Activated naive CD4-positive, alpha-beta T cell treated with anti-CD3 and anti-CD28 coated beads, Interleukin-2, amount 50 U/mL, for 72 hours (primary cell): ENCODE measurements around the gene MRPS6. TPM values are rescaled to one million over a fixed set of nuclear protein-coding genes. Genes with fewer than 3 reads are reported as not detected.

Experiments used
- ATAC-seq, 2 donors: fragments of 150-1000 bp; cut with Tn5 transposase; 2 replicates each; pipeline ENCODE4 v1.10.0; 2021; ENCODE audit warnings: mild to moderate bottlenecking in 2 of 2, moderate library complexity in 2 of 2
- DNase-seq, 2 donors: peaks; one replicate each; pipeline ENCODE4 v3.0.0; 2021 to 2022; ENCODE audit warnings: low spot score in 2 of 2
- H3K27ac Mint-ChIP-seq, 2 donors: one replicate each; pipeline ENCODE4 v1.8.0; 2022; ENCODE audit warnings: mild to moderate bottlenecking in 2 of 2, mixed read lengths in 2 of 2
- H3K36me3 Mint-ChIP-seq, 2 donors: one replicate each; pipeline ENCODE4 v1.8.0; 2022; ENCODE audit warnings: mixed read lengths in 2 of 2
- H3K9me3 Mint-ChIP-seq, 2 donors: one replicate each; pipeline ENCODE4 v1.8.0; 2022; ENCODE audit warnings: mixed read lengths in 2 of 2
- total RNA-seq, 2 donors: library from RNA; stranded (reverse); gene quantifications; one replicate each; pipeline ENCODE4 v1.2.3, GENCODE V29; 2022

MRPS6 gene
- total RNA-seq: 100 to 1,000 TPM; 114 to 146 TPM

DNA sequence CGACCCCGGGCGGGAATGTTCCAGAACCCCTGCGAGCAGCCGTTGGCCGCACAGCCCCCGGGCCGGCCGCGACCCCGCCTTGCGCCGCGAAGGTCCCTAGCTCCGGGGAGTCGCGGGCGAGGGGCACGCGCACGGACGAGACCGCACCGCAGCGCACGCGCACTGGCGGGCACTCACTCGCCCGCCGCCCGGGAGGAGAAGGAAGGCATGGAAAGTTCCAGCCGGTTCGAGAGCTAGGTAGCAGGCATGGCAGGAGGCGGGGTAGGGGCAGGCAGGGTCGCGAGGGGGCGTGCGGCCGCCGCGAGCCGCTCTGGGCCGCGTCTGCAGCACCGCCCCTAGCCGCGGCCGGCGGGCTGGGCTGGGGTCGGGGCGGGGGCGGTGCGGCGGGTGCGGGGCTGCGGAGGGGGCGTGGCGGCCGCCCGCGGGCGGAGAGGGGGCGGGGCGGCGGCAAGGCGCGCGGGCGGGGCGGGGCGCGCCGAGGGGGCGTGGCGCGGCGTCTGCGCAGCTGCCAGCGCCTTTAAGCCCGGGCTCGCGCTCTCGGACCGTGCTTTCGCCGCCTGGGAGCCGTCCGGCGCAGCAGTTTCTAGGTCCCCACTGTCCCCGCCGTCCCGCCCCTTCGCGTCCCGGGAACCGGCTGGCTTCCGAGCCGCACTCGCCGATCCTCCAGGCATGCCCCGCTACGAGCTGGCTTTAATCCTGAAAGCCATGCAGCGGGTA is at the start of gene MRPS6, which contains the start of gene SLC5A3:
TSS of gene MRPS6 (plus strand) at position 547 of the 717 bp plus-strand sequence. CDS start at position 670, 123 bp downstream.
TSS of gene SLC5A3 (plus strand) at position 547 of the 717 bp plus-strand sequence. CDS start 21,621 bp downstream, outside the sequence.
- H3K9me3 Mint-ChIP-seq: no peaks in the 10 kb centered on the region
- peak within 1 kb of the TSS; percentile 96 to 99 for H3K27ac Mint-ChIP-seq
- peak; percentile 70 to 85 for DNase-seq
- ATAC-seq: peak; percentile 79
- peaks cover 30% of the 10 kb centered on the region in 2 donors for H3K36me3 Mint-ChIP-seq

DNA sequence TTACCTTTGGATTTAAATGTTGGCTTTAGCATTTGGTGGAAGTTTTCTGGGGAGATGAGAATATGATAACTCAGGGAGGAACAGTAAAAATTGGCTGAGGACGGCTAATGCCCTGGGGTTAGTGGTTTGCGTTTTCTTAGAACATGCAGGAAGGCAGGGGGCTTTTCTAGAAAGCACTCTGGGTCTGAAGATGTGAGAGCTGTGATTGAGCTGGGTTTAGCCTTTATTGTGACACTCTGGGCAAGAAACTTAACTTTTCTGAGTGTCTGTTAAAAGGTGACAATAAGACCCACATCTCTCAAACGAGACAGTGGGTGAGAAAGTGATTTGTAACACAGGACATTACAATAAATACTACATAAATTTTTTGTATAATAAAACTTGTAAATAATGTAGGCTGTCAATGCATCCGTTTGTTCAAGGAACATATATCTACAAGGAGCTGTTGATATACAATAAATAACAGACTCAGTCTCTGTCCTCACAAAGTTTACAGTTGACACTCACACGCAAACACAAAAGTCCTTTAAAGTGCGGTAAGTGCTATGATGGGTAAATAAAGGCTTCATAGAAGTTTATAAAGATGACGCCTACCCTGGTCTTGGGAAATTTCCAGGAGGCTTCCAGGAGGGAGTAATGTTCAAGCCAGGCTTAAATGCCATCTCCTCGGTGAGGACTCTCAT is 49.5 kb upstream of the MRPS6 start:
- H3K27ac Mint-ChIP-seq: no peak overlapping the region
- peaks cover 0 to 9% of the 10 kb centered on the region in 2 donors for H3K36me3 Mint-ChIP-seq
- DNase-seq (no peak), ATAC-seq (no peak)
- H3K9me3 Mint-ChIP-seq: peaks cover 0 to 4% of the 10 kb centered on the region in 2 donors

DNA sequence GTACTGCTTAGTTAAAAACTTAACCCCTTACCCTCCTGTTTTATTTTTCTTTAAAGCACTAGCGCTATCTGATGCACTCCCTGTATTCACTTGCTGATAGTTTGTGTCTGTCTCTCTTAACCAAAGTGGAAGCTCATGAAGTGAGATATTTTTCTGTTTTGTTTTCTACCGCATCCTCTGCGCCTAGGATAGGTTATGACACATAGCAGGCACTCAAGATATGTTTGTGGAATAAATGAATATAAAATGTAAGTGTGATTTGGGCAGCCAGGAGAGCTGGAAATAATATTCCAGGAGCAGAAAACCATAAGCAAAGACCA is 49.0 kb upstream of the MRPS6 start:
- no peak overlapping the region for H3K27ac Mint-ChIP-seq
- DNase-seq (no peak), ATAC-seq (no peak)
- H3K36me3 Mint-ChIP-seq: peaks cover 0 to 9% of the 10 kb centered on the region in 2 donors
- no peaks in the 10 kb centered on the region for H3K9me3 Mint-ChIP-seq

DNA sequence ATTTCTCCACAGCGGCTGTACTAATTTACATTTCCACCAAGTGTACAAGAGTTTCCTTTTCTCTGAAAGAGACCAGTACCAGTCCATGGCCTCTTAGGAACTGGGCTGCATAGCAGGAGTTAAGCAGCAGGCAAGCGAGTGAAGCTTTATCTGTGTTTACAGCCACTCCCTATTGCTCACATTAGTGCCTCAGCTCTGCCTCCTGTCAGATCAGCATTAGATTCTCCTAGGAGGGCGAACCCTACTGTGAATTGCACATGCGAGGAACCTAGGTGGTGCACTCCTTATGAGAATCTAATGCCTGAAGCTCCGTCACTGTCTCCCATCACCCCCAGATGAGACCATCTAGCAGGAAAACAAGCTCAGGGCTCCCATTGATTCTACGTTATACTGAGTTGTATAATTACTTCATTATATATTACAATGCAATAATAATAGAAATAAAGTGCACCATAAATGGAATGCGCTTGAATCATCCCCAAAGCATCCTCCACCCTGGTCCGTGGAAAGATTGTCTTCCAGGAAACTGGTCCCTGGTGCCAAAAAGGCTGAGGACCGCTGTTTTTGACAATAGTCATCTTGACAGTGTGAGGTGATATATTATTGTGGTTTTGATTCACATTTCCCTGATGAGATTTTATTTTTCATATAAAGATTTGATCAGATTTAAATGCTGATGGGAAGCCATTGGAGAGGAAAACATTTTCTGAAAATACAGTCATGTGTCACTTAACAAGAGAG is 45.5 kb upstream of the MRPS6 start:
- no peak overlapping the region for H3K27ac Mint-ChIP-seq
- peaks cover 6 to 16% of the 10 kb centered on the region in 2 donors for H3K9me3 Mint-ChIP-seq
- peaks cover 0 to 12% of the 10 kb centered on the region in 2 donors for H3K36me3 Mint-ChIP-seq
- DNase-seq (no peak), ATAC-seq (no peak)

DNA sequence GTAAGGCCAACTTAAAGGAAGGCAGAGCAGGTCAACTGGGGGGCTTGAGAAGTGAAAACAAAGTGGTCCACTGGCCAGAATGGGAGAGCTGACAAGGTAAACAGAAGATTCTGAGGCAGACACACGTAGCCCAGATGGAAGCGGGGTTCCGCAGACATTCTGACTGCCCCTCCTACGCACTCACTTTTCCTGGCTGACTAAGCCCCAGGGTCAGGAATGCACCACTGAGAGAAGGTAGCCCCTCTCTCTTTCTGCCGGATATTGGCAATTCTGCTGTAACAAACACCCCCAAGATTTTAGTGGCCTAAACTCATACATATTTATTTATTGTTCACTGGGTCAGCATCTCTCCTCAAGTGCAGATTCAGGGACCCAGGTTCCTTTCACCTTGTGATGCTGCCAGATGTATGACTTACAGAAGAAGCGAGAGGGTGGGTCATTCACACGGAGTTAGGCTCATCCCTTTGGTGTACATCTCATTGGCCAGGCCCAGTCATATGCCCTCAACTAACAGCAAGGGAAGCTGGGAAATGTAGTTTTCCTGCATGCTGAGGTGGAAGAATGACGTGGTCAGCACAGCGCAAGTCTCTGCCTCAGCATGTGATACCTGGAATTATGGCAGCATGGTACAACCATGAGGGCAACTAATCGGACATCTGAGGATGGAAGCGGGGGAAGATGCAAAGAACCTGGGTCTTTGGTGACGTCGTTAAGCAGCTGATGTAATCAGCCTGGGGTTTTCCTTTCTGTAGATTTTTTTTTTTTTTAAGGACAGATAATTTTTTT is 43.4 kb upstream of the MRPS6 start:
- peaks cover 0 to 12% of the 10 kb centered on the region in 2 donors for H3K36me3 Mint-ChIP-seq
- peaks cover 6 to 16% of the 10 kb centered on the region in 2 donors for H3K9me3 Mint-ChIP-seq

DNA sequence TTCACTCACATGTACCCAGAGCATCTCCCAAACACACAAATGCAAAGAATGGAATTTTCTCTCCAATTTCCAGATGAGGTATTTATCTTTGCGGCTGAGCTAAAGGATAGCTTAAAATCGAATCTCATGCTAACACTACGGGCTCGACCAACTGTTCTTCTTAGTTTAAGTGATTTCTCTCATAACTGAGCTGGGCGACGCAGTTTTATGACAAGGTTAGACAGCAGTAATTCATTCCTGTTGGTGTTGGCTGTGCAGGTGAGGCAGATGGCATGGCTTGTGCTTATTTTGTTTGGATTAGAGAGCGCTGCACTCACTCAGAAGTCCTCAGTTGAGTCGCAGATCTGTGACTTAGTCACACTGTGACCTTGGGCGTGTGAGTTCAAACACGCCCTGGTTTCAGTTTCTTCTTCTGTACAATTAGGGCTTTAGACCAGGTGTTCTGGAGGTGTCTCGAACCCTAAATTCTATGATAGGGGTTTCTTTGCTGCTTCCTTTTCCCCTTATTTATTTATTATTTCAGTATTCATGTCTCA is 41.5 kb upstream of the MRPS6 start:
- ATAC-seq (peak; percentile 48 to 83), DNase-seq (peak in 1 of 2 donors; percentile 20)
- peaks cover 11 to 28% of the 10 kb centered on the region in 2 donors for H3K9me3 Mint-ChIP-seq
- H3K36me3 Mint-ChIP-seq: peaks cover 0 to 18% of the 10 kb centered on the region in 2 donors
- H3K27ac Mint-ChIP-seq: no peak overlapping the region

More for the DNA sequence above, 43.4 kb upstream of the MRPS6 start:
- peak; percentile 35 to 69 for DNase-seq
- ATAC-seq: peak; percentile 91 to 99
- H3K27ac Mint-ChIP-seq: peak overlapping the region; percentile 7 to 83

DNA sequence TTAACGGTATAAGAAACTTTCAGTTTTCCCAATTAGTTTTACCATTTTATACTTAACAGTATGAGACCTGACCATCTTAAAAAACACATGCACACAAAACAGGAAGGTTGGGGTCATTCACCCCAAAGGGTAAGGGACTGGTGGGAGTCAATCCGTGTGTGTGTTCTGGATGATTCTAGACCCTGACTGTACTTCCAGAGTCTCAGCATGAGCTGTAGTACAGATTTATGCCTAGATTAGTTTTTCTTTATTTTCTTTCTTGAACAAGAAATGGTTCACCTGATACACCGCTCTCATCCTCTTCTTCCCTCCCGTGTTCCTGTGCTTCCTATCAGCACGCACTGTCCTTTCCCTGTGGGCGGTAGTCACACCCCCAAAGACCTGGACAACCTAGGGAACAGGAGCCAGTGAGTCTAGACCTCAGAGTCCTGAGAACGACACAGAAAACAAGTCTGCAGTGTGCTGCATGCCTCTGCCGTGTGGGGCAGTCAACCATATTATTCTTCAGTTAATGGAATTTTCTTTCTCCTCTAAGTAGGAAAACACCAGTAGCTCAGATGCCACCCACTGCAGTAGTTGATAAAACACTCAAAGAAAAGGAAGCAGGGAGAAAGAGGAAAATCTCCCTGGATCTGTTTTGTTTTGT is 38.9 kb upstream of the MRPS6 start:
- Mint-ChIP-seq H3K36me3 (peaks cover 0 to 18% of the 10 kb centered on the region in 2 donors), H3K9me3 (peaks cover 11 to 28% of the 10 kb centered on the region in 2 donors), H3K27ac (no peak overlapping the region)
- DNase-seq (no peak), ATAC-seq (no peak)

DNA sequence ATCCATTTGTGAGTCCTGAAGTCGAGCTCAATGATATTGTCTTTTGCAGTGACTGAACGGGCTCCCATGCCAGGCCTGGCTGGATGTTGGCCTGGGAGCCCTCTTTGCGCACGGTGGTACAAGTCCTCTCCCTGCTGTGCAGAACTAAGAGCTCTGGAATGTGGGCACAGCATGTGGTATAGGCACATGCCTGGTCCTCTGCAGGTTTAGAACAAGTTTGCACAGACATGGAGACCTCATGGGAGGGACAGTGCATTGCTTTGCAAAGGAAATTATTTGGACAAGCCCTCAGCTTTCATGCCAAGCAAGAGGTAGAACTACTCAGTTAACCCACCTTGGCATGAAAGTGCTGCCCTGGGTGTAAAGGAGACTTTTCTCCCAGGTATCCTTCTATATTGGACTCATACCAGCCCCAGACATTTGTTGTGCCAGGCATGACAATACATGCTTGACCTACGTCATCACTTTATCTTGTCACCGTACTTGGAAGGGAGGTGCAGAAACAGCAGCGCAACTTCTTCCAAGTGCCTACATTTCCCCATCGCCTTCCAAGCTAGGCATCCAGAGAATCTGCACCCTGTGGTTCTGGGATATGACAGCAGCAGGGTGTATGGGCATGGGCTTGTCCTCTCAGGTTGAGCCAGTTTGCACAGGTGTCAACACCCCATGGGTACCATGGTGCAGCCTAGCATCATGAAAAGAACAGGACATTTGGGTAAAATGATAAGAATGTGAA is 37.6 kb upstream of the MRPS6 start:
- Mint-ChIP-seq H3K36me3 (peaks cover 0 to 18% of the 10 kb centered on the region in 2 donors), H3K9me3 (peaks cover 7 to 24% of the 10 kb centered on the region in 2 donors), H3K27ac (no peak overlapping the region)
- DNase-seq (no peak), ATAC-seq (no peak)

DNA sequence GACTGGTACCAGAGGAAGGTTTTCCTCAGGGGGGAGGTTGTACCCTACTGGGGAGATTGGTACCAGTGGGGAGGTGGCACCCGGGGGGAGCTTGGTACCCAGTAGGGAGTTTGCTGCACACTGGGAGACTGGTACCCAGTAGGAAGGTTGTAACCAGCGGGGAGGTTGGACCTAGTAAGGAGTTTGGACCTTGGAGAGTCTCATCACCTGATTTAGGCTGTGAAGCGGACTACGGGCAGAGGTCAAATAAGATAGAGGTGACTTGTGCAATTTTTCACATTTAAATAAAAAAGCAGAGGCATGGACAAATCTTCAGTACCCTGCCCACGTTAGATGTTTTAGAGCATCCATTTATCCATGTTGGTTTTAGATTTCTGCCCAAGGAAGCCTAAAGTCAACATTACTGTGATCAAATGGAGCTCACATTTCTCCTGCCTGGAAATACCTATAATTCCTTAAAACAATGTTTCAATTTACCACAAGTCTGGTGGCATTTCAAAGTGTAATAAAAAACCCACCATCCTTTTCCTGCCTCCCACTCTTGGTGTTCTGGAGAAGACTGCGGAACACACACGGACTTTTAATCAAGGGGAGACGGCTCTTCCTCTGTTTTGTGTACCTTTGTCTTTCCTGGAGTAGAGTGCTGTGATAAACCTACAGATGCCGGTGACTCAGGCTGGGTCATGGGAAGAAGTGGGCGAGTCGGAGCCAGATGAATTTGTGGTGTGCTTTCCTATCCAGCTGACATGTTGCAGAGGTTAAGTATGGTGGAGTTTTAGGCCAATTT is 36.2 kb upstream of the MRPS6 start:
- Mint-ChIP-seq H3K9me3 (peaks cover 5 to 14% of the 10 kb centered on the region in 2 donors), H3K36me3 (peaks cover 0 to 6% of the 10 kb centered on the region in 2 donors), H3K27ac (no peak overlapping the region)
- no peak for ATAC-seq
- DNase-seq: no peak

DNA sequence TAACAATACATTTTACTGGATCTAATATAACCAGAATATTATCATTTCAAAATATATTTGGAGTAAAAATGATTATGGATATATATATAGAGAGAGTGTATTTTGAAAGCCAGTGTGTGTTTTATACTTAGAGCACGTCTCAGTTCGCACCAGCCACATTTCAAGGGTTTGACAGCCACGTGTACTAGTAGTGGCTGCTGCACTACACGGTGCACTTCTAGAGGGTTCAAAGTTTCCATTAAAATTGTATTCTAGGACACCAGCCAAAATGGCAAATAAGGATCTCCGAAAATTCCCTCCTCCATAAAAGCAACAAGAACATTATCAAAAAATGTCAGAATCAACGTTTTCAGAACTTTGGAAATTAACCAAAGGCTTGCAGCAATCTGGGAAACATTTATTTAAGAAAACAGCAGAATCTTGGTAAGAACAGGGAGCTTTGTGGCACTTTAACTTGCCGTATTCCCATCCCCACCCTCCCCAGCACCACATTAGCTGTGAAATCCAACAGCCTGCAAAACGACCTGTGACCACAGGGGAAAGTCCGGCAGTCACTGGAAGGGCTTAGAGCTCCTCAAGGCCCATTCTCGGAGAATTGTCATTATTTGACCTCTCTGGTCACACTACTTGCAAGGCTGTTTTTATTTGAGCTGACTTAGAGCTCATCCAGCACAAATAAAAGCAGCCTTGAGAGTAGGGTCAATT is 33.5 kb upstream of the MRPS6 start:
- Mint-ChIP-seq H3K9me3 (peaks cover 5 to 12% of the 10 kb centered on the region in 2 donors), H3K36me3 (peaks cover 0 to 6% of the 10 kb centered on the region in 2 donors), H3K27ac (no peak overlapping the region)
- no peak for ATAC-seq
- no peak for DNase-seq

DNA sequence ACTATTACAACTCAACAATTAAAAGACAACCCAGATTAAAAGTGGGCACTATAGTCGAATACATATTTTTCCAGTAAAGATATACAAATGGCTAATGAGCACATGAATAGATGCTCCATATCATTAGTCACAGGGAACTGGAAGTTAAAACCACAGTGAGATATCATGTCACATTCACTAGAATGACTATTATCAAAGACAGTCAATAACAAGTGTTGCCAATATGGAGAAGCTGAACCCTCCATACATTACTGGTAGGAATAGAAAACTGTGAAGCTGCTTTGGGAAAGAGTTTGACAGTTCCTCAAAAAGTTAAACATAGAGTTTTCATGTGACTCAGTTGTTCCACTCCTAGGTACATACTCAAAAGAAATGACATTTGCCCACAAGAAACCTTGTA is 30.6 kb upstream of the MRPS6 start:
- ATAC-seq: peak; percentile 59 to 61
- Mint-ChIP-seq H3K27ac (no peak overlapping the region), H3K36me3 (no peaks in the 10 kb centered on the region), H3K9me3 (no peaks in the 10 kb centered on the region)
- DNase-seq: no peak

DNA sequence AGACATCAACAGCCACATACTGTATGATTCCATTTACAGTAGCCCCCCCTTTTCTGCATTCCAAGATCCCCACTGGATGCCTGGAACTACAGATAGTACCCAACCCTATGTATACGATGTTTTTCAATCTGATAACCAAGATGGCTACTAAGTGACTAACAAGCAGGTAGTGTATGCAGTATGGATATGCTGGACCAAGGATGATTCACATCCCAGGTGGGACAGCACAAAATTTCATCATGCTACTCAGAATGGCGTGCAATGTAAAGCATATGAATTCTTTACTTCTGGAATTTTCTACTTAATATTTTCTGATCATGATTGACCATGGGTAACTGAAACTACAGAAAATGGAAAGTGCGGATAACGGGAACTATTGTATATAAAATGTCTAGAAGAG is 30.0 kb upstream of the MRPS6 start:
- no peak for ATAC-seq
- H3K27ac Mint-ChIP-seq: no peak overlapping the region

DNA sequence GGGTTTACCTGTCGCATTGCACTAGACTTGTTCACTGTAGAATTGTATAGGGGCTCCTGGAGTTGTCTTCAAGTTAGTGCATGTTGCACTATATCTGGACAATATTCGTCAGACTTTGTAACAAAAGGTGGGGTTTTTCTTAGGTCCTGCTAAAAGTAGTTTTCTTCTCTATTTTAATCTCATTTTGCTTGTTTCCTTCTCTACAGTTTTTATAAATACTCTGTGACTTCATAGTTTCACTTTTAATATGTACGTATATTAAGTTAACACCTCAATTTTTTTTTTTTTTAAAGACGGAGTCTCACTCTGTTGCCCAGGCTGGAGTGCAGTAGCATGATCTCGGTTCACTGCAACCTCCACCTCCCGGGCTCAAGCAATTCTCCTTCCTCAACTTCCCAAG is 26.5 kb upstream of the MRPS6 start:
- no peaks in the 10 kb centered on the region for H3K9me3 Mint-ChIP-seq
- H3K36me3 Mint-ChIP-seq: no peaks in the 10 kb centered on the region
- ATAC-seq: peak in 1 of 2 donors; percentile 40
- H3K27ac Mint-ChIP-seq: no peak overlapping the region
- DNase-seq: no peak

More for the DNA sequence above, 30.0 kb upstream of the MRPS6 start:
- no peaks in the 10 kb centered on the region for H3K36me3 Mint-ChIP-seq
- no peaks in the 10 kb centered on the region for H3K9me3 Mint-ChIP-seq
- DNase-seq: no peak

DNA sequence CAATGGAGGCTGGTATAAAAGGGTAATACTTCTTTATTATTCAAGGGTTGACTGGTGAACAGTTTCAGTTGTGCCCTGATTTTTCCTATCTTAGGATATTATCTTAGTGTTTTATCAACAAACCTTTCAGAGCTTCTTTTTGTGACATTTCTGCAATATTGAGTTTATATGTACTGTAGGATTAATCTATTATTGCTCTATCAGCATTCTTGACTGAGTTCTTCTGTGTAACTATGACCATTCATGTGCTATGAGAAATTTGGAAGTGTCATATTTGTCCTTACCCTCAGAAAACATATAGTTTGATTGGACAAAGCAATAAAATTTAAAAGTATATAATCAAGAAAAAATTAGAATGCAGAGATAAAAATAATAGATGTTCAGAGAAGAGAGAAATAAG is 25.5 kb upstream of the MRPS6 start:
- ATAC-seq (no peak), DNase-seq (no peak)
- Mint-ChIP-seq H3K27ac (no peak overlapping the region), H3K36me3 (no peaks in the 10 kb centered on the region), H3K9me3 (no peaks in the 10 kb centered on the region)
